Gastroesophageal sphincter (tissue), 4 donors: ENCODE data around the gene OR2B2. TPM values are rescaled to one million over a fixed set of nuclear protein-coding genes. Genes with fewer than 3 reads are reported as not detected.

ENCODE experiments used
- ATAC-seq: fragments of 150-250 bp; one replicate; pipeline ENCODE4 v1.9.1; 2016; ENCODE audit warnings: mild to moderate bottlenecking, moderate library complexity
- H3K27ac ChIP-seq, 4 donors: fragments of 200-600 bp; sonication (generic) in 3 of 4; 1 replicate in 3 of 4; 2 replicates in 1 of 4; pipeline ENCODE4 v1.5.1; 2016 to 2019
- H3K27me3 ChIP-seq: fragments of 200-600 bp; sonication (generic); one replicate; pipeline ENCODE4 v1.5.1; 2019
- H3K36me3 ChIP-seq, 2 donors: fragments of 200-600 bp; sonication (generic); one replicate each; pipeline ENCODE4 v1.5.1; 2019; ENCODE audit warnings: control low read depth in 1 of 2
- H3K4me1 ChIP-seq, 3 donors: fragments of 200-600 bp; sonication (generic); 1 replicate in 2 of 3; 2 replicates in 1 of 3; pipeline ENCODE4 v1.5.1; 2016 to 2019; ENCODE audit warnings: control low read depth in 2 of 3
- H3K4me3 ChIP-seq, 2 donors: fragments of 200-600 bp; sonication (generic); one replicate each; pipeline ENCODE4 v1.5.1; 2019; ENCODE audit warnings: mild to moderate bottlenecking in 1 of 2, moderate library complexity in 1 of 2
- H3K9me3 ChIP-seq, 3 donors: fragments of 200-600 bp; sonication (generic); one replicate each; pipeline ENCODE4 v1.5.1; 2017 to 2019; ENCODE audit warnings: control low read depth in 2 of 3
- CTCF ChIP-seq, 4 experiments: fragments of 200-600 bp in 2 of 4; fragments of 450-650 bp in 2 of 4; sonication (generic) in 1 of 4; IDR thresholded peaks; one replicate each; pipeline ENCODE4 v1.5.1; 2017 to 2019; ENCODE audit warnings: antibody characterized with exemption in 4 of 4, mild to moderate bottlenecking in 2 of 4, moderate library complexity in 2 of 4
- EP300 ChIP-seq: sonication (generic); formaldehyde crosslinking; IDR thresholded peaks from one replicate; pipeline ENCODE4 v1.6.1; 2017; ENCODE audit warnings: antibody characterized with exemption, mild to moderate bottlenecking
- POLR2A ChIP-seq, 2 donors: fragments of 450-650 bp; IDR thresholded peaks; one replicate each; pipeline ENCODE4 v1.6.1; 2017; ENCODE audit warnings: antibody characterized with exemption in 2 of 2, mild to moderate bottlenecking in 2 of 2, moderate library complexity in 1 of 2
- POLR2AphosphoS5 ChIP-seq: sonication (generic); formaldehyde crosslinking; IDR thresholded peaks from one replicate; pipeline ENCODE4 v1.6.1; 2017; ENCODE audit warnings: antibody characterized with exemption
- WGBS, 2 donors: methylation state at CpG; one replicate each; pipeline ENCODE4 v1.1.5; 2018; ENCODE audit warnings: low coverage in 1 of 2; 5-methylcytosine and 5-hydroxymethylcytosine counted together
- total RNA-seq, 4 donors: library from RNA; depleted of rRNA; stranded (reverse); fragments of >200 nt; gene quantifications; one replicate each; pipeline ENCODE4 v1.1.0, GENCODE V29; 2016

The OR2B2 gene
- total RNA-seq, 4 donors from 2014 or later, result not detected

- 86% methylated on average over 3 of the region's 3 CpGs; no CpG with 5 or more reads in 1 of the 2 donors for WGBS, 2 donors
- no peak overlapping the region for H3K27ac ChIP-seq
- H3K4me1 ChIP-seq, result peaks cover 0 to 31% (median 11%) of the 10 kb centered on the region in 3 donors
- no peak for ATAC-seq
- peaks cover 82% of the 10 kb centered on the region for H3K27me3 ChIP-seq
- TF ChIP-seq EP300, result no peak
- no peak for TF ChIP-seq CTCF (IDR thresholded peaks at IDR 0.05)
- no peak for TF ChIP-seq POLR2AphosphoS5
- no peak for TF ChIP-seq POLR2A (IDR thresholded peaks at IDR 0.05)
- H3K4me3 ChIP-seq, result no peak overlapping the region
- no peaks in the 10 kb centered on the region for H3K36me3 ChIP-seq
- no peaks in the 10 kb centered on the region for H3K9me3 ChIP-seq
These were observed 22.9 kb downstream of the OR2B2 start for GRCh38 chr6:27889275-27889627.

- no peaks in the 10 kb centered on the region for H3K36me3 ChIP-seq
- 77 to 100% methylated on average over 1 to 2 of the region's 2 CpGs for WGBS, 2 donors
- no peak for TF ChIP-seq EP300
- TF ChIP-seq POLR2A (IDR thresholded peaks at IDR 0.05), result no peak
- no peak for TF ChIP-seq POLR2AphosphoS5
- TF ChIP-seq CTCF (IDR thresholded peaks at IDR 0.05), result no peak
- no peak for ATAC-seq
- no peak overlapping the region for H3K4me3 ChIP-seq
- H3K4me1 ChIP-seq, result peaks cover 0 to 24% (median 8%) of the 10 kb centered on the region in 3 donors
- H3K27me3 ChIP-seq, result peaks cover 84% of the 10 kb centered on the region
- H3K27ac ChIP-seq, result no peak overlapping the region
- no peaks in the 10 kb centered on the region for H3K9me3 ChIP-seq
These were observed 23.6 kb downstream of the OR2B2 start for GRCh38 chr6:27888566-27888965.

GRCh38 chr6:27886073-27886472, 26.1 kb downstream of the OR2B2 start:
- ATAC-seq, result no peak
- Histone ChIP-seq H3K9me3 (no peaks in the 10 kb centered on the region), H3K4me1 (peaks cover 0 to 10% (median 0%) of the 10 kb centered on the region in 3 donors), H3K36me3 (no peaks in the 10 kb centered on the region), H3K27me3 (peaks cover 76% of the 10 kb centered on the region), H3K27ac (no peak overlapping the region), H3K4me3 (no peak overlapping the region)
- no peak for TF ChIP-seq POLR2AphosphoS5
- no peak for TF ChIP-seq CTCF (IDR thresholded peaks at IDR 0.05)
- TF ChIP-seq POLR2A (IDR thresholded peaks at IDR 0.05), result no peak
- no peak for TF ChIP-seq EP300
- WGBS, 2 donors, result 69 to 85% methylated on average over 3 of the region's 3 CpGs

- WGBS, 2 donors, result 88 to 100% methylated on average over 1 of the region's 1 CpG
- TF ChIP-seq EP300 (no peak), POLR2AphosphoS5 (no peak), POLR2A (IDR thresholded peaks at IDR 0.05) (no peak), CTCF (IDR thresholded peaks at IDR 0.05) (no peak)
- Histone ChIP-seq H3K27me3 (peaks cover 52% of the 10 kb centered on the region), H3K4me1 (no peaks in the 10 kb centered on the region), H3K4me3 (no peak overlapping the region), H3K27ac (no peak overlapping the region), H3K9me3 (no peaks in the 10 kb centered on the region), H3K36me3 (no peaks in the 10 kb centered on the region)
- ATAC-seq, result no peak
These were observed 29.1 kb downstream of the OR2B2 start for GRCh38 chr6:27883136-27883535.

- Histone ChIP-seq H3K4me3 (no peak overlapping the region), H3K9me3 (no peaks in the 10 kb centered on the region), H3K27ac (no peak overlapping the region), H3K4me1 (no peaks in the 10 kb centered on the region), H3K36me3 (no peaks in the 10 kb centered on the region), H3K27me3 (peaks cover 47% of the 10 kb centered on the region)
- 74 to 76% methylated on average over 4 to 5 of the region's 5 CpGs for WGBS, 2 donors
- TF ChIP-seq CTCF (IDR thresholded peaks at IDR 0.05) (no peak), EP300 (no peak), POLR2AphosphoS5 (no peak), POLR2A (IDR thresholded peaks at IDR 0.05) (no peak)
- ATAC-seq, result no peak
These were observed 29.6 kb downstream of the OR2B2 start for GRCh38 chr6:27882624-27883023.
